LNCAP (cell line): ENCODE measurements around the gene PARP11.

Experiments used
- CTCF ChIP-seq: fragments of 450-650 bp; IDR thresholded peaks from 2 replicates; pipeline ENCODE4 v1.5.1; 2017; ENCODE audit warnings: mild to moderate bottlenecking

PARP11 gene

GRCh38 chr12:3795066-3795465 is 78.1 kb downstream of the PARP11 start:
- TF ChIP-seq CTCF, result no peak

GRCh38 chr12:3792623-3793288 is 80.4 kb downstream of the PARP11 start:
- no peak for TF ChIP-seq CTCF

- TF ChIP-seq CTCF, result no peak
These were observed 81.8 kb downstream of the PARP11 start for GRCh38 chr12:3791256-3791874.

- TF ChIP-seq CTCF, result no peak
These were observed 82.6 kb downstream of the PARP11 start for GRCh38 chr12:3790642-3791041.

GRCh38 chr12:3789838-3790237 is 83.4 kb downstream of the PARP11 start:
- TF ChIP-seq CTCF, result no peak

GRCh38 chr12:3777206-3777809 is 95.9 kb downstream of the PARP11 start:
- peak; percentile 83 for TF ChIP-seq CTCF

- TF ChIP-seq CTCF, result no peak
These were observed 97.7 kb downstream of the PARP11 start for GRCh38 chr12:3775385-3776035.
